ENCODE measurements around the gene ENOX1.

ENOX1 gene

GRCh38 chr13:43669964-43670363 lies 116.8 kb downstream of the ENOX1 start:
- Histone ChIP-seq H3K27ac (ENCODE audit: low read length) (no peak overlapping the region), H3K4me1 (ENCODE audit: control insufficient read depth in 1 of 2, insufficient read depth in 2 of 2, low read length in 2 of 2) (peaks cover 0 to 2% of the 10 kb centered on the region in 2 donors), H3K9me3 (ENCODE audit: control insufficient read depth in 1 of 2, low read length in 2 of 2) (no peaks in the 10 kb centered on the region), H3K27me3 (ENCODE audit: low read depth, low read length) (no peaks in the 10 kb centered on the region), H3K4me3 (ENCODE audit: low read depth in 1 of 2, low read length in 2 of 2) (no peak overlapping the region), H3K36me3 (ENCODE audit: control insufficient read depth in 1 of 2, insufficient read depth in 2 of 2, low read length in 2 of 2) (no peaks in the 10 kb centered on the region)

- H3K27ac ChIP-seq (ENCODE audit: low read length), result no peak overlapping the region
- no peaks in the 10 kb centered on the region for H3K9me3 ChIP-seq (ENCODE audit: control insufficient read depth in 1 of 2, low read length in 2 of 2)
- no peaks in the 10 kb centered on the region for H3K36me3 ChIP-seq (ENCODE audit: control insufficient read depth in 1 of 2, insufficient read depth in 2 of 2, low read length in 2 of 2)
- H3K4me1 ChIP-seq (ENCODE audit: control insufficient read depth in 1 of 2, insufficient read depth in 2 of 2, low read length in 2 of 2), result peaks cover 0 to 10% of the 10 kb centered on the region in 2 donors
- no peaks in the 10 kb centered on the region for H3K27me3 ChIP-seq (ENCODE audit: low read depth, low read length)
- H3K4me3 ChIP-seq (ENCODE audit: low read depth in 1 of 2, low read length in 2 of 2), result no peak overlapping the region
These were observed 117.7 kb downstream of the ENOX1 start for GRCh38 chr13:43669101-43669500.

GRCh38 chr13:43666403-43666802 lies 120.4 kb downstream of the ENOX1 start:
- H3K4me1 ChIP-seq (ENCODE audit: control insufficient read depth in 1 of 2, insufficient read depth in 2 of 2, low read length in 2 of 2), result peaks cover 0 to 17% of the 10 kb centered on the region in 2 donors
- no peaks in the 10 kb centered on the region for H3K36me3 ChIP-seq (ENCODE audit: control insufficient read depth in 1 of 2, insufficient read depth in 2 of 2, low read length in 2 of 2)
- H3K27me3 ChIP-seq (ENCODE audit: low read depth, low read length), result no peaks in the 10 kb centered on the region
- no peak overlapping the region for H3K27ac ChIP-seq (ENCODE audit: low read length)
- H3K9me3 ChIP-seq (ENCODE audit: control insufficient read depth in 1 of 2, low read length in 2 of 2), result no peaks in the 10 kb centered on the region
- H3K4me3 ChIP-seq (ENCODE audit: low read depth in 1 of 2, low read length in 2 of 2), result no peak overlapping the region

GRCh38 chr13:43665388-43665787 lies 121.4 kb downstream of the ENOX1 start:
- H3K4me3 ChIP-seq (ENCODE audit: low read depth in 1 of 2, low read length in 2 of 2), result no peak overlapping the region
- no peaks in the 10 kb centered on the region for H3K36me3 ChIP-seq (ENCODE audit: control insufficient read depth in 1 of 2, insufficient read depth in 2 of 2, low read length in 2 of 2)
- peaks cover 0 to 17% of the 10 kb centered on the region in 2 donors for H3K4me1 ChIP-seq (ENCODE audit: control insufficient read depth in 1 of 2, insufficient read depth in 2 of 2, low read length in 2 of 2)
- H3K9me3 ChIP-seq (ENCODE audit: control insufficient read depth in 1 of 2, low read length in 2 of 2), result no peaks in the 10 kb centered on the region
- H3K27me3 ChIP-seq (ENCODE audit: low read depth, low read length), result no peaks in the 10 kb centered on the region
- peak overlapping the region; percentile 18 for H3K27ac ChIP-seq (ENCODE audit: low read length)

- Histone ChIP-seq H3K27ac (ENCODE audit: low read length) (peak overlapping the region; percentile 28), H3K9me3 (ENCODE audit: control insufficient read depth in 1 of 2, low read length in 2 of 2) (no peaks in the 10 kb centered on the region), H3K4me1 (ENCODE audit: control insufficient read depth in 1 of 2, insufficient read depth in 2 of 2, low read length in 2 of 2) (peaks cover 0 to 17% of the 10 kb centered on the region in 2 donors), H3K27me3 (ENCODE audit: low read depth, low read length) (no peaks in the 10 kb centered on the region), H3K36me3 (ENCODE audit: control insufficient read depth in 1 of 2, insufficient read depth in 2 of 2, low read length in 2 of 2) (no peaks in the 10 kb centered on the region), H3K4me3 (ENCODE audit: low read depth in 1 of 2, low read length in 2 of 2) (no peak overlapping the region)
These were observed 122.0 kb downstream of the ENOX1 start for GRCh38 chr13:43664700-43665191.

GRCh38 chr13:43663474-43664090 lies 123.2 kb downstream of the ENOX1 start:
- Histone ChIP-seq H3K9me3 (ENCODE audit: control insufficient read depth in 1 of 2, low read length in 2 of 2) (no peaks in the 10 kb centered on the region), H3K4me3 (ENCODE audit: low read depth in 1 of 2, low read length in 2 of 2) (no peak overlapping the region), H3K4me1 (ENCODE audit: control insufficient read depth in 1 of 2, insufficient read depth in 2 of 2, low read length in 2 of 2) (peaks cover 0 to 17% of the 10 kb centered on the region in 2 donors), H3K27me3 (ENCODE audit: low read depth, low read length) (no peaks in the 10 kb centered on the region), H3K36me3 (ENCODE audit: control insufficient read depth in 1 of 2, insufficient read depth in 2 of 2, low read length in 2 of 2) (no peaks in the 10 kb centered on the region), H3K27ac (ENCODE audit: low read length) (no peak overlapping the region)

GRCh38 chr13:43662976-43663375 lies 123.8 kb downstream of the ENOX1 start:
- no peak overlapping the region for H3K4me3 ChIP-seq (ENCODE audit: low read depth in 1 of 2, low read length in 2 of 2)
- no peak overlapping the region for H3K27ac ChIP-seq (ENCODE audit: low read length)

GRCh38 chr13:43661161-43661830 lies 125.5 kb downstream of the ENOX1 start:
- Histone ChIP-seq H3K4me3 (ENCODE audit: low read depth in 1 of 2, low read length in 2 of 2) (no peak overlapping the region), H3K27me3 (ENCODE audit: low read depth, low read length) (no peaks in the 10 kb centered on the region), H3K27ac (ENCODE audit: low read length) (no peak overlapping the region), H3K36me3 (ENCODE audit: control insufficient read depth in 1 of 2, insufficient read depth in 2 of 2, low read length in 2 of 2) (no peaks in the 10 kb centered on the region), H3K4me1 (ENCODE audit: control insufficient read depth in 1 of 2, insufficient read depth in 2 of 2, low read length in 2 of 2) (peaks cover 0 to 17% of the 10 kb centered on the region in 2 donors), H3K9me3 (ENCODE audit: control insufficient read depth in 1 of 2, low read length in 2 of 2) (no peaks in the 10 kb centered on the region)

More at GRCh38 chr13:43662976-43663375, 123.8 kb downstream of the ENOX1 start:
- Histone ChIP-seq H3K9me3 (ENCODE audit: control insufficient read depth in 1 of 2, low read length in 2 of 2) (no peaks in the 10 kb centered on the region), H3K36me3 (ENCODE audit: control insufficient read depth in 1 of 2, insufficient read depth in 2 of 2, low read length in 2 of 2) (no peaks in the 10 kb centered on the region), H3K27me3 (ENCODE audit: low read depth, low read length) (no peaks in the 10 kb centered on the region), H3K4me1 (ENCODE audit: control insufficient read depth in 1 of 2, insufficient read depth in 2 of 2, low read length in 2 of 2) (peaks cover 0 to 17% of the 10 kb centered on the region in 2 donors)

GRCh38 chr13:43657485-43657884 lies 129.3 kb downstream of the ENOX1 start:
- Histone ChIP-seq H3K27ac (ENCODE audit: low read length) (no peak overlapping the region), H3K36me3 (ENCODE audit: control insufficient read depth in 1 of 2, insufficient read depth in 2 of 2, low read length in 2 of 2) (no peaks in the 10 kb centered on the region), H3K27me3 (ENCODE audit: low read depth, low read length) (no peaks in the 10 kb centered on the region), H3K9me3 (ENCODE audit: control insufficient read depth in 1 of 2, low read length in 2 of 2) (no peaks in the 10 kb centered on the region), H3K4me3 (ENCODE audit: low read depth in 1 of 2, low read length in 2 of 2) (no peak overlapping the region), H3K4me1 (ENCODE audit: control insufficient read depth in 1 of 2, insufficient read depth in 2 of 2, low read length in 2 of 2) (no peaks in the 10 kb centered on the region)

- no peaks in the 10 kb centered on the region for H3K27me3 ChIP-seq (ENCODE audit: low read depth, low read length)
- no peaks in the 10 kb centered on the region for H3K36me3 ChIP-seq (ENCODE audit: control insufficient read depth in 1 of 2, insufficient read depth in 2 of 2, low read length in 2 of 2)
- no peaks in the 10 kb centered on the region for H3K9me3 ChIP-seq (ENCODE audit: control insufficient read depth in 1 of 2, low read length in 2 of 2)
- no peak overlapping the region for H3K4me3 ChIP-seq (ENCODE audit: low read depth in 1 of 2, low read length in 2 of 2)
- no peak overlapping the region for H3K27ac ChIP-seq (ENCODE audit: low read length)
- H3K4me1 ChIP-seq (ENCODE audit: control insufficient read depth in 1 of 2, insufficient read depth in 2 of 2, low read length in 2 of 2), result no peaks in the 10 kb centered on the region
These were observed 132.8 kb downstream of the ENOX1 start for GRCh38 chr13:43653980-43654379.

- H3K27me3 ChIP-seq (ENCODE audit: low read depth, low read length), result no peaks in the 10 kb centered on the region
- H3K27ac ChIP-seq (ENCODE audit: low read length), result no peak overlapping the region
- H3K9me3 ChIP-seq (ENCODE audit: control insufficient read depth in 1 of 2, low read length in 2 of 2), result no peaks in the 10 kb centered on the region
- no peaks in the 10 kb centered on the region for H3K4me1 ChIP-seq (ENCODE audit: control insufficient read depth in 1 of 2, insufficient read depth in 2 of 2, low read length in 2 of 2)
- H3K4me3 ChIP-seq (ENCODE audit: low read depth in 1 of 2, low read length in 2 of 2), result no peak overlapping the region
- H3K36me3 ChIP-seq (ENCODE audit: control insufficient read depth in 1 of 2, insufficient read depth in 2 of 2, low read length in 2 of 2), result no peaks in the 10 kb centered on the region
These were observed 133.4 kb downstream of the ENOX1 start for GRCh38 chr13:43653395-43653794.

Data from muscle layer of duodenum (tissue), 2 donors.